Measurements from ENCODE around the gene DEFB123. TPM values are rescaled to one million over a fixed set of nuclear protein-coding genes. Genes with fewer than 3 reads are reported as not detected.
"Not testable (repeated sequence)": the region's sequence is repeated elsewhere in the genome, so short reads cannot be mapped to it uniquely, and the experiment has no call there.

DEFB123 gene, protein sequence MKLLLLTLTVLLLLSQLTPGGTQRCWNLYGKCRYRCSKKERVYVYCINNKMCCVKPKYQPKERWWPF
- total RNA-seq, result not detected
- not detected for polyA plus RNA-seq

DNA sequence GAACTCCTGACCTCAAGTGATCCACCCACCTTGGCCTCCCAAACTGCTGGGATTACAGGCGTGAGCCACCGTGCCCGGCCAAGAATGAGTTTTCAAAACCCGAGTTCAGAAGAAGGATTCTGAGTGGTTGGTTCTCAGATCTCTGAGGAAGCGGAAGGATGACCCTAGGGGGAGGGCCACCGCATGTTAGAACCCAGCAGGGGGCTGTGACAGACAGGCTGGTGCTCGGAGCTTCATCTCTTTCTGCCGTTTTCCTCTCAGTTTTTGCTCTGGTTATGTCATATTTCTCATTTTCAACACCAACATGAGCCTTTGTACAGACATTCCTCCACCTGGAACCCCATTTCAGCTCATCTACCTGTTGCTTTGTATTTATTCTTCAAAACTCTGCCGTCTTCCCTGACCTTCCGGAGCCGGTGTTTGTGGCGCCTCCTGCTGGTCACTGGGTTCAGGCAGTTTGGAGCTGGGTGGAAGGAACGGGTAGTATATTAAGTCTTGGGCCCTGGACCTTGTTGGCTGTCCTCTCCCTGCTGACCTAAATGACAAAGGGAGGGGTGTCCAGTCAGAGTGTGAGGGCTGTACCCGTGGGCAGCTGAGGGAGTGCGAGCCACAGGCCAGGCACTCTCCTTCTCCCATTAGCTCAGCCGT lies at the start of gene DEFB123:
Gene DEFB123 (plus strand): TSS at position 621 of the 648 bp plus-strand sequence. CDS start 67 bp downstream, outside the sequence.
- DNase-seq (ENCODE audit: extremely low spot score), result no peak
- WGBS, result 75% methylated on average over 16 of the region's 16 CpGs
- no peak within 1 kb of the TSS for H3K27ac ChIP-seq (ENCODE audit: low read depth)
- H3K4me3 ChIP-seq (ENCODE audit: low read depth, low read length), result no peak within 1 kb of the TSS
- no peaks in the 10 kb centered on the region for H3K36me3 ChIP-seq (ENCODE audit: insufficient read depth)
- H3K4me1 ChIP-seq (ENCODE audit: insufficient read depth), result no peaks in the 10 kb centered on the region

DNA sequence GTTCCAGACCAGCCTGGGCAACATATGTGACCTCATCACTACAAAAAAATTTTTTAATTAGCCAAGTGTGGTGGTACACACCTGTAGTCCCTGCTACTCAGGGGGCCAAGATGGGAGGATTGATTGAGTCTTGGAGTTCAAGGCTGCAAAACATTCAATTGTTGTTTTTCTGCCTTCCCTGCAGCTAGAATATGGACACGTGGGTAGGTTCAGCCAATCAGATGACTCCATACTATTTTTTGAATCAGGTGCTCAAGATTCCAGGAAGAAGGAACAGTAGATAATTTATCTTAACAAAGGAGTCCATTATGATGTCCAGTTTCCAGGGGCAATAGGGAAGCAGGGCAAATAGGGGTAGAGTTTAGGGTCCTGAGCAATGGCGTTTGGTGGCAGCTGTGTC lies 47.6 kb upstream of the DEFB123 start:
- 66% methylated on average over 2 of the region's 2 CpGs for WGBS
- no peak for DNase-seq (ENCODE audit: extremely low spot score)
- Histone ChIP-seq H3K4me1 (ENCODE audit: insufficient read depth) (no peaks in the 10 kb centered on the region), H3K27ac (ENCODE audit: low read depth) (no peak overlapping the region), H3K4me3 (ENCODE audit: low read depth, low read length) (no peak overlapping the region), H3K36me3 (ENCODE audit: insufficient read depth) (no peaks in the 10 kb centered on the region)

DNA sequence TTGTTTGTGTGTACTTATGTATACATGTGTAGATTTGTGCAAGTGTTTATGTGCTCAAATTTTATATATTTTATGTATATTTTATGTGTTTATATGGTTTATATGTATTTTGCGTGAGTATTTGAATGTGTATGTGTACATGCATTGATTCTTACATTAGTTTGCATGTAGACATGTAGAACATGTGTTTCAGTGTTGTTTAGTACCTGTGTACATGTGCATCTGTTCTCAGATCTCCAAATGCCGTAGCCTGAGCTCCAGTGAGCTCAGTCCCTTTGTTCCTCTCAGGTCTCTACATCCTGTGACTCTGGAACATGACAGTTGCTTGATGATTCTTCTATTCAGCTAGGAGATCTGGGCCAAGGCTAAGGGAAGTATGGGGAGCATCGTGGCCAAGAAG lies 45.5 kb upstream of the DEFB123 start:
- Histone ChIP-seq H3K4me1 (ENCODE audit: insufficient read depth) (no peaks in the 10 kb centered on the region), H3K27ac (ENCODE audit: low read depth) (no peak overlapping the region), H3K4me3 (ENCODE audit: low read depth, low read length) (no peak overlapping the region), H3K36me3 (ENCODE audit: insufficient read depth) (no peaks in the 10 kb centered on the region)
- 46% methylated on average over 3 of the region's 3 CpGs for WGBS
- DNase-seq (ENCODE audit: extremely low spot score), result no peak

DNA sequence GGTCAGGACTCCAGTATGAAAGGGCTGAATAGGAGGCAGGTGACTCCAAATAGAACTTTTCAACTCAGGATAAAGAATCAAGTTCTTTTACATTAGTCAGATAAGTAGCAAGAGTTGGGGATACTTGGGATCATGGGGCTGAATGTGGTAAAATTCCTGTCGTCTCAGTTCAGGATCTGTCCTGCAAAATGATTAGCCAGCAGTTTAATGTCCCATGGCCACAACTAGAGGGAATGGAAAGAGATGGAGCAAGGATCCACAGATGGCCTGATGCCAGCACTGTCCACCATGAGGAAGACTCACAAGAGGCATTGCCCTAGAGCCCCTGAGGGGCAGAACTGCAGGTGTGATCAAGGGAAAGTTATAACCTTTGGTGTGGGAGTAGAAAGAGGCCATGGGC lies 36.5 kb upstream of the DEFB123 start:
- Histone ChIP-seq H3K36me3 (ENCODE audit: insufficient read depth) (no peaks in the 10 kb centered on the region), H3K4me1 (ENCODE audit: insufficient read depth) (no peaks in the 10 kb centered on the region), H3K4me3 (ENCODE audit: low read depth, low read length) (no peak overlapping the region), H3K27ac (ENCODE audit: low read depth) (no peak overlapping the region)
- WGBS, result 60% methylated on average over 1 of the region's 1 CpG
- no peak for DNase-seq (ENCODE audit: extremely low spot score)

DNA sequence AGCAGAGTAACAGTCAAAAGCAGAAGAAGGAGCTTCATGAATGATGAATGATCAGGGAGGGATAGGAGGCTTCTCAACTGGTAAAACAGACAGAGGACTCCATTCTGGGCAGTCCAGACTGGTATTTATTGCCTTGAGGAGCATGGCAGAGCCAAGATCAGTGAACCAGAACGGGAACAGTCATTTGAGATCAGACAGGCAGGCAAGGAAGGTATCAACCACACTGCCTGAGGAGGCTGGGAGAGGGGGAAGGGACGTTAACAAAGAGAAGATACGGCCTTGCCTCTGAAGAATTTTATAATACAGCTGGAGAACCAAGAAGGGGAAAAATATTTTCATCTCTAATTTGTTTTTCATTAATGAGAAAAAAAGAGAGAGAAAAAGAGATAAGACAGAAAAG lies 34.3 kb upstream of the DEFB123 start, which contains the start of gene DEFB121:
Gene DEFB121 (minus strand): TSS at position 101 of the 400 bp plus-strand sequence. CDS start 63 bp downstream, at position 38.
- DNase-seq (ENCODE audit: extremely low spot score), result no peak
- Histone ChIP-seq H3K27ac (ENCODE audit: low read depth) (no peak within 1 kb of the TSS), H3K4me1 (ENCODE audit: insufficient read depth) (no peaks in the 10 kb centered on the region), H3K36me3 (ENCODE audit: insufficient read depth) (no peaks in the 10 kb centered on the region), H3K4me3 (ENCODE audit: low read depth, low read length) (no peak within 1 kb of the TSS)
- WGBS, result 46% methylated on average over 3 of the region's 3 CpGs

DNA sequence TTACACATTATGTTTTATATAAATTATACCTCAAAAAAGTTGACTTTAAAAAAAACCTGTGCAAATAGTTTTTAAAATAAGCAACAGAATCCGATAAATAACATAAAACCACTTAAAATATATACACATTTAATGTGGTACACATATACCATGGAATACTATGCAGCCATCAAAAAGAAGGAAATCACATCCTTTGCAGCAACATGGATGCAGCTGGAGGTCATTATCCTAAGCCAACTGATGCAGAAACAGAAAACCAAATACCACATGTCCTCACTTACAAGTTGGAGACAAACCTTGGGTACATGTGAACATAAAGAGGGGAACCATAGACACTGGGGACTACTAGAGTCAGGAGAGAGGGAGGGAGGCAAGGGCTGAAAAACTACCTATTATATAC lies 30.4 kb upstream of the DEFB123 start:
- no peak overlapping the region for H3K4me3 ChIP-seq (ENCODE audit: low read depth, low read length)
- H3K27ac ChIP-seq (ENCODE audit: low read depth), result no peak overlapping the region
- DNase-seq (ENCODE audit: extremely low spot score), result no peak
- 43% methylated on average over 1 of the region's 1 CpG for WGBS
- H3K36me3 ChIP-seq (ENCODE audit: insufficient read depth), result no peaks in the 10 kb centered on the region
- H3K4me1 ChIP-seq (ENCODE audit: insufficient read depth), result no peaks in the 10 kb centered on the region

DNA sequence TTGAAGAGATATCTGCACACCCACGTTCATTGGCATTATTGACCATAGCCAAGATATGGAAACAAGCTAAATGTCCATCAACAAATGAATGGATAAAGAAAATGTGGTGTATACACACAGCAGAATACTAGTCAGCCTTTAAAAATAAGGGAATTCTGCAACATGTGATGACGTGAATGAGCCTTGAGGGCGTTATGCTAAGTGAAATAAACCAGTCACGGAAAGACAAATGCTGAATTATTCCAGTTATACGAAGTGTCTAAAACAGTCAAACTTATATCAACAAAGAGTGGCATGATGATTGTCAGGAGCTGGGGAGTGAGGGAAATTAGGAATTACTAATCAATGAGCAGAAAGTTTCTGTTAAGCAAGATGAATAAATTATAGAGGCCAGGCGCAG lies 26.1 kb upstream of the DEFB123 start:
- 76% methylated on average over 6 of the region's 6 CpGs for WGBS
- no peaks in the 10 kb centered on the region for H3K36me3 ChIP-seq (ENCODE audit: insufficient read depth)
- no peak overlapping the region for H3K4me3 ChIP-seq (ENCODE audit: low read depth, low read length)
- no peak for DNase-seq (ENCODE audit: extremely low spot score)
- H3K27ac ChIP-seq (ENCODE audit: low read depth), result no peak overlapping the region
- H3K4me1 ChIP-seq (ENCODE audit: insufficient read depth), result no peaks in the 10 kb centered on the region

DNA sequence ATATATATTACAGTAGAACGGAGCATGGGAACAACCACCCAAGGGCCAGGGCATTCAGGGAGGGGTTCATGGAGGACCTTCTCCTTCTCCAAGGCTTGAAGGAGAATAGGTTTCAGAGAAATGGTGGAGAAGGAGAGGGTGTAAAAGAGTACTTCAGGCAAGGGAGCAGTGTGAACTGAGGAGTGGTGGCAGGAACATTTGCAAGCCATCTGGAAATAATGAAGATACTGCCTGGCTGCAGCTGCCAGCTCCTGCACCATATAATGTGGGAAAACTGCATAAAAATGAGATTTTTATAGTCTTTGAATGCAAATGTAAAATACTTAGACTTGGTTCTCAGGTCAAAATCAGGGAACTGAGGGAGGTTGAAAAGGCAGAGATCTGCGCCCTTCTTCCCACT lies 24.8 kb upstream of the DEFB123 start:
- no peaks in the 10 kb centered on the region for H3K36me3 ChIP-seq (ENCODE audit: insufficient read depth)
- 87% methylated on average over 2 of the region's 2 CpGs for WGBS
- no peaks in the 10 kb centered on the region for H3K4me1 ChIP-seq (ENCODE audit: insufficient read depth)
- DNase-seq (ENCODE audit: extremely low spot score), result no peak
- H3K27ac ChIP-seq (ENCODE audit: low read depth), result no peak overlapping the region
- no peak overlapping the region for H3K4me3 ChIP-seq (ENCODE audit: low read depth, low read length)

DNA sequence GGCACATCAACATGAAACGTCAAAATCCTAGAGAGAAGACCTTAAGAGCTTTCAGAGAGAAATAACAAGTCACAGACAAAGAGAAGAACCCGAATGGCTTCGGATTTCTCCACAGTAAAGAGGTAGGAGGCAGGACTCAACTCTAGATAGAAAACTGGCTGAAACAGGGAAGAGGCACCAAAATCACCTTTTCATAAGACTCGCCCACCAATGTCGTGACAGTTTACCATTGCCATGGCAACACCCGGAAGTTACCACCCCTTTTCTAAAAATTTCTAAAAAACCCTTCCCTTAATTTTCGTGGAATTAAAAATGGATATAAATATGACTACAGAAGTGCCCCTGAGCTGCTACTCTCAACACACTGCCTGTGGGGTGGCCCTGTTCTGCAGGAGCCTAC lies 22.1 kb upstream of the DEFB123 start:
- Histone ChIP-seq H3K27ac (ENCODE audit: low read depth) (no peak overlapping the region), H3K4me1 (ENCODE audit: insufficient read depth) (no peaks in the 10 kb centered on the region), H3K36me3 (ENCODE audit: insufficient read depth) (no peaks in the 10 kb centered on the region), H3K4me3 (ENCODE audit: low read depth, low read length) (no peak overlapping the region)
- DNase-seq (ENCODE audit: extremely low spot score), result no peak
- 78% methylated on average over 7 of the region's 7 CpGs for WGBS

DNA sequence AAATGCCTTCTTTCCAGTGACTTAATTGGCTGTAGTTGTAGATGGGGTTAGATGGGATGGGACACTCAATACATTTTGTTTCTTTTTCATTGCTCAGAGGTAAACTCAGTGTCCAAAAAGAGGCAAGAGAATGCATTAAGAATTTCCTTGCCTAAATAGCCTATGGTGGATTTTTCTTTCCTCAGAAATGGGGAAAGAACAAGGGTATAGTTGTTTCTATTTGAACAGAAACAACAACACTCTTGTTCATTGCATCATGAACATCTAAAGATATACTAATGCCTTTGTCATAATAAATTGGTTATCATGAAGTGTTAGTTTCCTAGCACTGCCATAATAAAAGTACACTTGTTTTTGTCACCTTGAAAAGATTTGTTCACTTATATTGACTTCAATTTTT lies 14.6 kb upstream of the DEFB123 start:
- no peak overlapping the region for H3K27ac ChIP-seq (ENCODE audit: low read depth)
- H3K4me1 ChIP-seq (ENCODE audit: insufficient read depth), result no peaks in the 10 kb centered on the region
- no peak overlapping the region for H3K4me3 ChIP-seq (ENCODE audit: low read depth, low read length)
- no peaks in the 10 kb centered on the region for H3K36me3 ChIP-seq (ENCODE audit: insufficient read depth)
- DNase-seq (ENCODE audit: extremely low spot score), result no peak

DNA sequence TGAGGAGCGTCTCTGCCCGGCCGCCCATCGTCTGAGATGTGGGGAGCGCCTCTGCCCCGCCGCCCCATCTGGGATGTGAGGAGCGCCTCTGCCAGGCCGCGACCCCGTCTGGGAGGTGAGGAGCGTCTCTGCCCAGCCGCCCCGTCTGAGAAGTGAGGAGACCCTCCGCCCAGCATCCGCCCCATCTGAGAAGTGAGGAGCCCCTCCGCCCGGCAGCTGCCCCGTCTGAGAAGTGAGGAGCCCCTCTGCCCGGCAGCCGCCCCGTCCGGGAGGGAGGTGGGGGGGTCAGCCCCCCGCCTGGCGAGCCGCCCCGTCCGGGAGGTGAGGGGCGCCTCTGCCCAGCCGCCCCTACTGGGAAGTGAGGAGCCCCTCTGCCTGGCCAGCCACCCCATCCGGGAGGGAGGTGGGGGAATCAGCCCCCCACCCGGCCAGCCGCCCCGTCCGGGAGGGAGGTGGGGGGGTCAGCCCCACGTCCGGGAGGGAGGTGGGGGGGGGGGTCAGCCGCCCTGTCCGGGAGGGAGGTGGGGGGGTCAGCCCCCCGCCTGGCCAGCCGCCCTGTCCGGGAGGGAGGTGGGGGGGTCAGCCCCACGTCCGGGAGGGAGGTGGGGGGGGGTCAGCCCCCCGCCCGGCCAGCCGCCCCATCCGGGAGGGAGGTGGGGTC lies 13.4 kb upstream of the DEFB123 start:
- not testable (repeated sequence) for H3K36me3 ChIP-seq (ENCODE audit: insufficient read depth); DNase-seq (ENCODE audit: extremely low spot score); H3K4me3 ChIP-seq (ENCODE audit: low read depth, low read length); H3K4me1 ChIP-seq (ENCODE audit: insufficient read depth); H3K27ac ChIP-seq (ENCODE audit: low read depth)
- WGBS, result 92% methylated on average over 38 of the region's 48 CpGs

DNA sequence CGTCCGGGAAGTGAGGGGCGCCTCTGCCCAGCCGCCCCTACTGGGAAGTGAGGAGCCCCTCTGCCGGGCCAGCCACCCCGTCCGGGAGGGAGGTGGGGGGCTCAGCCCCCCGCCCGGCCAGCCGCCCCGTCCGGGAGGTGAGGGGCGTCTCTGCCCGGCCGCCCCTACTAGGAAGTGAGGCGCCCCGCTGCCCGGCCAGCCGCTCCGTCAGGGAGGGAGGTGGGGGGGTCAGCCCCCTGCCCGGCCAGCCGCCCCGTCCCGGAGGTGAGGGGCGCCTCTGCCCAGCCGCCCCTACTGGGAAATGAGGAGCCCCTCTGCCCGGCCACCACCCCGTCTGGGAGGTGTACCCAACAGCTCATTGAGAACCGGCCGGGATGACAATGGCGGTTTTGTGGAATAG lies 12.9 kb upstream of the DEFB123 start:
- H3K36me3 ChIP-seq (ENCODE audit: insufficient read depth); H3K4me1 ChIP-seq (ENCODE audit: insufficient read depth); H3K27ac ChIP-seq (ENCODE audit: low read depth); H3K4me3 ChIP-seq (ENCODE audit: low read depth, low read length); DNase-seq (ENCODE audit: extremely low spot score): not testable (repeated sequence)
- 92% methylated on average over 29 of the region's 31 CpGs for WGBS

DNA sequence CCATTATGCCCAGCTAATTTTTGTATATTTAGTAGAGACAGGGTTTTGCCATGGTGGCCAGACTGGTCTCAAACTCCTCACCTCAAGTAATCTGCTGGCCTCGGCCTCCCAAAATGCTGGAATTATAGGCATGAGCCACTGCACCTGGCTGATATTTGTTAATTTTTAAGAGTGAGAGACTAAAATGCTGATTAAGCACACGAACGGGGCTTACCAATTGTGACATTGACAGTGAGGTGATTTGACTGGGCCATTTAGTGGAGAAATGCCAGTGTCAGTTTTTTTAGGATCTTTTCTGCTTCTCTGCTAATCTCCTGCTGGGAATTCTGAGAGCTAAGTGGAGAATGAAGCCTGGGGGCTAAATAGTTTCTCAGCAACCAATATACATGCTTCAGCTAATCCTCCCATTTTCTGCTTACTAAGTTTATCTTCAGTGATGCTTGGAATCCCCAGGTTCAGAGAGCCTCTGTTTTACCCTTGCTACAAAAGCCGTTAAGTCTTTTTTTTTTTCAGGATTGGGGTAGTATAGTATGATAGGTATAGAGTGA lies 9.8 kb upstream of the DEFB123 start:
- no peaks in the 10 kb centered on the region for H3K4me1 ChIP-seq (ENCODE audit: insufficient read depth)
- H3K27ac ChIP-seq (ENCODE audit: low read depth), result no peak overlapping the region
- no peak overlapping the region for H3K4me3 ChIP-seq (ENCODE audit: low read depth, low read length)
- no peaks in the 10 kb centered on the region for H3K36me3 ChIP-seq (ENCODE audit: insufficient read depth)
- WGBS, result 65% methylated on average over 4 of the region's 4 CpGs
- DNase-seq (ENCODE audit: extremely low spot score), result no peak
